NOMO-1 treated with dmso at 0.1 percent for 144 hours (cell line): ENCODE data around the gene ZFR.

Source experiments
- DNase-seq: peaks from one replicate; lab custom pipeline; 2025; ENCODE audit not compliant: unreplicated experiment; lab: John Stamatoyannopoulos, UW

The ZFR gene

DNA sequence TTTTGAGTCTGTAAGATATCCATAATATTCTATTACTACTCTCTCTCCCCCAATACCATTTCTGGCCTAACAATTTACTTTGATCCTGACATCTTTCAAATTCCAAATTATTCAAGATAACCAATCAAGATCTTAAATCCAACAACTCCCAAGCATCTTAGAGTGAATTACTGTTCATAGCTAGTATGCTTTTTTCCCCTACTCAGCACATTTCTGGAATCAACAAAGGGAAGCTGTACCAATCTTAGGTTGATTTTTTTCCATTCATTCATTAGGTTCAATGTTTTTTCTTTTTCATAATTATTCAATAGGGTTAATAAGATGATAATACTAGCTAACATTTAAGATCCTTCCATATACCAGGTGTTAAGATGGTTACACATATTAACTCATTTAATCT is 81.5 kb downstream of the ZFR start:
- DNase-seq, result no peak

DNA sequence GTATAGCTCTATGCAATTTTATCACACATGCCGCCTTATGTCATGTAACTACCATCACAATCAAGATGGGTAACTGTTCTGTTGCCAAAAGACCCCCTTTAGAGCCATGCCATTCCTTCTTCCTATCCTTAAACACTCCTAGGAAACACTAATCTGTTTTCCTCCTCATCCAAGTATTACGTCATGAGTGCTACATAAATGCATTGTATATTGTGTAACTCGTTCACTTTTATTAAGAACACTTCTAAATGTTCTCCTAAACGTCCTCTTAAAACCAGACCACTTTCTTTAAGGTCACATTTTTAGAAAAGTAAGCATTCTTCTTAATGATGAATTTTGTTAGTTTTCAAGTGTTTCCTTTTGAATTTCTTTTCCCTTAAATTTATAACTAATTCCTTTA is 82.0 kb downstream of the ZFR start:
- no peak for DNase-seq

DNA sequence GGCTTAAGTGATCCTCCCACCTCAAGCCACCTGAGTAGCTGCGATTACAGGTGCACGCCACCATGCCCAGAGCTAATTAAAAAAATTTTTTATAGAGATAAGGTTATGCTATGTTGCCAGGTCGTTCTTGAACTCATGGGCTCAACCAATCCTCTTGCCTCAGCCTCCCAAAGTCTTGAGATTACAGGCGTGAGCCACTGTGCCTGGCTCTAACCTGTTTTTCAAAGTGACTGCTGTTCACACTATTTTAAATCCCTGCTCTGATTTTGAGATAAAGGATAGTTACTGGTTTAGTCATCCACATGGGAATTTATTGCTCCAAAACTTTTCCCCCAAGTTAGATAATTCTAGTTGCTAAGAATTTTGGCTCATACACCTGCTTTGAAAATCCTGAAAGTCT is 83.6 kb downstream of the ZFR start:
- DNase-seq, result no peak

DNA sequence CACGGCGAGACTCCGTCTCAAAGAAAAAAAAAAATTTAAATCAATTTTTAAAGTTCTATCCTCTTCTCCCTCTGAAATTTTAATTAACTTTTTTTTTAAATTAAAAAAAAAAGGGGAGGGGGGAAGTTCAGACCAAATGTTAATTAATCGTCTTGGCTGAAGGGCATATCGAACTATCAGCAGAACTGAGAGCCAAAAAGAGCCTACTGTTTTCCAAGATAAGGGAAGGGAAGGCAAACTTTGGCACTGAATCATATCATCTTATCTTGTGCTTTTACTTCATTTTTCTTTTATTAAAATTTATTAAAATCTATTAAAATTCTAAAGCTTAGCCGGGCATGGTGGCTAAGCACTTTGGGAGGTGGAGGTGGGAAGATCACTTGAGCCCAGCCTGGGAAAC is 85.9 kb downstream of the ZFR start:
- DNase-seq, result no peak

DNA sequence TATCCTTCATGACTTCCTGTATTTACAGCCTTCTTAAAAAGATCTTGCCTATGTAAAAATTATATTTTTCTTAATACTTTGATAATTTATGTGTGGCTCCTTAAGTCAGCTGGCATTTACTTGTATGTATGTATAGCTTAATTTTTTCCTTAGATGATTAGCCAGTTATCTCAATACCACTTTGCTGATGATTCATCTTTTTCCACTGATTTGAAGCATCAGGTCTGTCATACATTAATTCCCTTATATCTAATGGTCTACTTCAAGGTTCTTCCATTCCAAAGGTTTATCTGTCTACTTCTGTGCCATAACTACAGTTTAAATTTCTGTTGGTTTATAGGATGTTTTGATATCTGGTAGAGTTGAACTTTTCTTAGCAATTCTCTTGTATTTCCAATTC is 86.9 kb downstream of the ZFR start:
- no peak for DNase-seq

DNA sequence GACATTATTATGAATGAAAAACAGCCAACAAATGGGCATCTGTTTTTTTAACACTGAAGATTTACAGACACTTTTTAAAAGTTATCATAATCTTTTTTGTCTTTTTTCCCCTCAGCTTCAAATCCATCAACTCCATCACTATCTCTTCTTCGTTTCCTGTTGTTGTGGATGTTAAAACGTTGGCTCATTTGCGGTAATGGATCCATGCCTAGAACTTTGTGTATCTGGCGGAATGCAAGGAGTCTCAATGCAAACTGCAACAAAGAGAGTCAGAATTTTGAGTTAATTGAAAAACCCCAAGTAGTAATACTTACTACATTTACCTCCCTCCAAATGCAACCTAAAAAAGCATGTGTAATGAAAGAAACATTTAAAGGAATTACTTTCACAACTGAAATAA is 88.9 kb downstream of the ZFR start:
- DNase-seq, result no peak

DNA sequence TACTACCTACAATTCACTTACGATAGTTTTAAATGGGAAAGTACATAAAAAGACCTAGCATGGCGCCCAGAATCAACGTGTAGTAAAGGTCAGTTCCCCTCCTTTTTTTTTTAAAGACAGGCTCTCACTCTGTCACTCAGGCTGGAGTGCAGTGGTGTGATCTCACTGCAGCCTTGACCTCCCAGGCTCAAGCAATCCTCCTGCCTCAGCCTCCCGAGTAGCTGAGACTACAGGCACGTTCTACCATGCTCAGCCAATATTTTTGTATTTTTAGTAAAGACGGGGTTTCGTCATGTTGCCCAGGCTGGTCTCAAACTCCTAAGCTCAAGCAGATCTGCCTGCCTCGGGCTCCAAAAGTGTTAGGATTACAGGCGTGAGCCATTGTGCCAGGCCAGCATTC is 91.1 kb downstream of the ZFR start:
- DNase-seq, result no peak

DNA sequence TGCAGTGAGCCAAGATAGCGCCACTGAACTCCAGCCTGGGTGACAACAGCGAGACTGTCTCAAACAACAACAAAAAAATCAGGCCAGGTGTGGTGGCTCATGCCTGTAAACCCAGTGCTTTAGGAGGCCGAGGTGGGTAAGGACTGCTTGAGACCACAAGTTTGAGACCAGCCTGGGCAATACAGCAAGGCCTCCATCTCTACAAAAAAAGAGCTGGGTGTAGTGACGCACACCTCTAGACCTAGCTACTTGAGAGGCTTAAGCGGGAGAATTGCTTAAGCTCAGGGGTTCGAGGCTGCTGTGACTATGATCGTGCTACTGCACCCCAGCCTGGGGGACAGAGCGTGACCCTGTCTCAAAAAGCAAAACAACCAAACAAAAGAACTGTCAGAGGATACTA is 91.9 kb downstream of the ZFR start:
- DNase-seq, result no peak

DNA sequence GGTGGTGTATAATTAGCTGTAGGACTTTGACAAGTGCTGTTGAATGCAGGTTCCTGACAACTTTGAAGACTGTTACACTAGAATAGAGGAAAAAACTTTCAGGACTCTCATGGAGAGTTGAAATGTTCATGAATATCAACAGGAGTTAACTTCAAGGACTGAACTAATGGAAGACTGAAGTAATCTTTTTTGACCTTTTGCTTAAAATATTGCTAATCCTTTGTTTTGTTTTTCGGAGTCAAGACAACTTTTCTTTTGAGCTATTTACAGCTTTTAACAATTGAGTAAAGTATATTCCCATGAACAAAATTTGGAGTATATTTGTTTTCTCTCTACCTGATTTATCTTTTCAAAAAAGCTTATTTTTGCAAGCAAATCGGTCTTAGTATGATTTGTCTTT is 97.7 kb downstream of the ZFR start:
- DNase-seq, result no peak

DNA sequence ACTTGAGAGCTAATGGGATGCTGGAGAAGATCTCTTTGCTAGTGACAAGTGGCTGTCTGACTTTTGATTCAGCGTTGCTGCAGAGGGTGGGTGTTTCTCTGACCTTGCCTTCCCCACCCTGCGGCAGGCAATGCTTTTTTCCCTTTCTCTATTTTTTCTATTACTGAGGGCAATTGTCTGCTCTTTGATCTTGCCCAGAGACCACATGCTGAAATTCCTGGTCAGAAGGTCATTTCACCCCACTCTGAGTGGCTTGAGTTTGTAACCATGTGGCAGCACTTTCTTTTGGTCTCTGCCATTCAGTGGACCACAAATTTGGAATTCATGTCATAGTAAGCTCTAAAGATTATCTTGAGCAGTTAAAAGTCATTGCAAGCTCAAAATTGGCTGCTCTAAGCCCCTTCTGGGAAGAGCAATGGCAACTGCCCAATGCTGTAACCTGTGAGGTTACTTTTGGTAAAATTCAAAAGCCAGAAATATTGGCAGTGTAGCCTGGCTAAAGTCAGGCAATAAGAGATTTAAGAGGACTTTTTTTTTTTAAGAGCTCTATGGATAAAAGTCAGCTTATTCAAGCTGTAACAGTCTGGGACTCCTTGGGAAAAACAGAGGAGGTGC is 101.4 kb downstream of the ZFR start:
- DNase-seq, result no peak

DNA sequence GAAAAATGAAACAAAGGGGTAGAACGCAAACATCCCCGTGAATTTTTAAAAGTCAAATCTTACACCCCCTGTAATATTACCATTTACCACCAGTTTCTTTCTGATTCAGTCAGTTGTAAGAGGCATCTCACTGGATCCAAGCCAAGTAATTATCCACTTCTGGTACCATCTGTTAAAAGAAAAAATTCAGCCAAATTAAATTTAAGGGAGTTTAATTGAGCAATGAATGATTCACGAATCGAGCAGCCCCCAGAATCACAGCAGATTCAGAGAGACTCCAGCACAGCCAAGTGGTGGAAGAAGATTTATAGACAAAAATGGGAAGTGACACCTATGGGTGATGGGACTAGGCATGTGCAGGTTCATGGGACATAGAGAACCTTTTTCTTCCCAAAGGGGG is 101.9 kb downstream of the ZFR start:
- no peak for DNase-seq

DNA sequence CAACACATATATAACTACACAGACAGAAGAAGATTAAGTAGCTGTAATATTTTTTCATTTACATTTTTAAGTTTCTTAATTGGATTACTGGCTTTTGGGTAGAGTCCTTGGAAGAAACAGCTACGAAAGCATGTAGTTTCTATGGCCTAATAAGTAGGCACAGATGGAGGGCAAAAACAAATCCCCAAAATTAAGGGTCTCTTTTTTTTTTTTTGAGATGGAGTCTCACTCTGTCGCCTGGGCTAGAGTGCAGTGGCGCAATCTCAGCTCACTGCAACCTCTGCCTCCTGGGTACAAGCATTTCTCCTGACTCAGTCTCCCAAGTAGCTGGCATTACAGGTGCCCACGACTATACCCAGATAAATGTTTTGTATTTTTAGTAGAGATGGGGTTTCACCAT is 104.7 kb downstream of the ZFR start:
- no peak for DNase-seq

DNA sequence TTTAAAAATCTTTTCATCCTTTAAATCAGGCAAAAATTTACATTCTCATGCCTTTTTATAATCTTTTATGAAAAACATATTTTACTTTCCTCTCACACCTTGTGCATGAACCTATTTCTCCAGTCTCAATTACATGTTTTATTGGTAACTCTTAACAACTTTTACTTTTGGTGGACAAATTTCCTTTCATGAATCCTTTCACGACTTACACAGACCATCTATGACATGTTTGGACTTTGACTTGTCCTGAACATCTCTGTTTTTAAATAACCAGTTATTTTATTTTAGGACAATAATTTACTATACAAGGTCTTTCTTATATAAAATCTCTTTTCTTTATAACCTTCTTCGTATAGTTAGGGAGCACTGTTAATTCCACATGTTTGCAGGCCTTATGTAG is 105.3 kb downstream of the ZFR start:
- DNase-seq, result no peak

DNA sequence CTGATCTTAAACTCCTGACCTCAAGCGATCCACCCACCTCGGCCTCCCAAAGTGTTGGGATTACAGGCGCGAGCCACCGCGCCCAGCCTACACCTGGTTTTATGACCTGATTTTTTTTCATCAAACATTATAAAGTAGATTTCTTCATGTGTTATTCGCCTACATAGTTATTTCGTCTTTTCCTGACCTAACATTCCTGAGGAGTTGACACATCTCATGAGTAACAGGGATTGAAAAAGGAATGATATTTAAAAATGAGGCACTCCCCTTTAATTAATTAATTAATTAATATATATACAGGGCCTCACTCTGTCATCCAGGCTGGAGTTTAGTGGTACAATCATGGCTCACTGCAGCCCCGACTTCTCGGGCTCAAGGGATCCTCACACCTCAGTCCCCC is 111.6 kb downstream of the ZFR start:
- no peak for DNase-seq

DNA sequence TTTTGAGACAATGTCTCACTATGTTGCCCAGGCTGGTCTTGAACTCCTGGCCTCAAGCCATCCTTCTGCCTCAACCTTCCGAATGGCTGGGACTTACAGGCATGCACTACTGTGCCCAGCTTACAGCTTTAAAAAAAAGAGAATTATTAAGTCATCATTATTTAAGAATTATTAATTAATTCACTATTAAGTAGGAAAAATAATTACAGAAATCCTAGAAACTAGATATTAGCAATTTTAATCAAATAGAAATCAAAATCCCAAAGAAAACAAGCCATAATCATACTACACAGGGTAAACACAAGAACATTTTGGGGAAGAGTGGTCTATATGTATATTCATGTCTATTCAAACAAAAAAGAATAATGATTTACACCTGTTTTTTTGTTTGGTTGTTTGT is 112.2 kb downstream of the ZFR start:
- no peak for DNase-seq

DNA sequence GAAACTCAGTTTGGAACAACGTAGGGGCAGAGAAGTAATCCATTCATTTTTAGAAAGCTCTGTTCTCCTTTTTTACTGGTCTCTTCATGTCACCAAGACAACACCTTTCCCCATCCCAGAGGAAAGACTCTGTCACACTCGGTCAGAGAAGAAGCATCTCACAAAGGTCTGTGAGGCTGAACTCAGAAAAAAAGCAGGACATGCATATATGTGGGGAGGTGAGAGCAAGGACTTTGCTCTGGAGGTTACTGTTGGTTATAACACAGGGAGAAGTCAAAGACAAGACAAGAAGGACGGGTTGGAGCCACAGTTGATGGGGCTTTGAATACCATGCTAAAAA is 112.6 kb downstream of the ZFR start:
- no peak for DNase-seq

DNA sequence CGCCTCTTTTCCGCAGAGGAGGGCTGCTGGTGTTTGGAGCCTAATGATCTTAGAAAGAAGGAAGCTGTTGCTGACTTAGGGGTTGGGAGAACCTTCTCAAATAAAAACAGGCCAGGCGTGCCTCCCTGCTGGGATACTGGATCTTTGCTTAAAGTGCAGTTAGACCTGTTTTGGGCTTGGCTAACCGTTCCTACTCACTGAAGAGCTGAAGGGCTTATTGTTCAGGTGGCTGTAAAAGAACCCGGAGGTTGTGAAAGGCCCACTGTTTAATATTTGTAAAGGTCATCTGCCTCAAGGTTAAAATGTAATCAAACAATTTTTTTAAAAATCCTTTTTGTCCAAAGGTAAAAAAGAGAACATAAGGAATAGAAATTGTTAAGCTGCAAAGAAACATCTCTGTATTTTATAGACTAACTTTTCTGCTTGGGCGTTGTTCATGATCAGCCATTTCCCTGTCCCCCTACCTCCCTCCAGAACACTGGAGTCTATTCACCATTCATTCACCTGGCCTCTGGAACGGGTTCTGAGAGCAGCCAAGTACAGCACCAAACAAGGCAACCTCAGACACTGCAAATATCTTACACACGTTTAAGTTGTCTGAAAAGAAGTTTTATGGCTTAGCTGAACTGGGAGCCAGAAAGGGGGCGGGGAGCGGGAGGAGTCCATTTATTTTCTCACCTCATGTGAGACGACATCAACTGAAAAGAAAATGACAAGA is 113.2 kb downstream of the ZFR start:
- DNase-seq, result no peak

DNA sequence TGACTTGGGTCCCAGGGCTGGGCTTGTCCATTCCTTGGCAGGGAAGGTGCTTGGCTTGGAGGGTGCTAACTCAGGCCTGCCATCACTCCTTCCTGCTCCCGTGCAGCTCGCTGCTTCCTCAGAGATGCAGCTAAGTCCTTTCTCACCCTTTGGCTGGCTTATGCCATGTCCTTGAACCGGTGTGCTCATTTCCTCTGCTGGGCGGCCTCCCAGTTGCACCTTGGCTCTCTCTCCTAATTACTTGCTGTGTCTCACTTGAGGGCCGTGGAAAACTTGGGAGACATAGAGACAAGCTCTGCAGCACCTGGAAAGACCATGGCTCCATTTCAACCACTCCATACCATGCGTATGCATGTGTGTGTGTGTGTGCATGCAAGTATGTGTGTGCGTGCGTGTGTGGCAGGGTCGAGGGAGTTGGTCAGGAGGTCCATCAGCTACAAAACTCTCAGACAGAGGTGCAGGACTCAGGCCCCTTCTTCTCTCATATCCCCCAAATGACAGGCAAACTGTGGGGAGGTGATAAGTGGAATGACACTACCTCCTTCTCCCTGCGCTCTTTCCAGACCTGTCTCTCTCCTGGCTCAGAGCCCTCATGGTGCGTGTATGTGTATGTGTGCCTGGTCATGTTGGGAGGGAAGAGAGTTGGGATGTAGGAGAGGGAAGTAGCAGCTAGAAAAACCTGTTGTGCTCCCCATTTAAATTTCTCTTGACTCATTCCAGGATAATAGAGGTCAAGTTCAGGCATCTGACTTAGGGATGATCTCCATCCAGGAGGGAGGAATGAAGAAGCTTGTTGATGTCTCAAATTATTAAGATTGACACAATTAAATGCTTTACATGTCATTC is 114.2 kb downstream of the ZFR start:
- no peak for DNase-seq

DNA sequence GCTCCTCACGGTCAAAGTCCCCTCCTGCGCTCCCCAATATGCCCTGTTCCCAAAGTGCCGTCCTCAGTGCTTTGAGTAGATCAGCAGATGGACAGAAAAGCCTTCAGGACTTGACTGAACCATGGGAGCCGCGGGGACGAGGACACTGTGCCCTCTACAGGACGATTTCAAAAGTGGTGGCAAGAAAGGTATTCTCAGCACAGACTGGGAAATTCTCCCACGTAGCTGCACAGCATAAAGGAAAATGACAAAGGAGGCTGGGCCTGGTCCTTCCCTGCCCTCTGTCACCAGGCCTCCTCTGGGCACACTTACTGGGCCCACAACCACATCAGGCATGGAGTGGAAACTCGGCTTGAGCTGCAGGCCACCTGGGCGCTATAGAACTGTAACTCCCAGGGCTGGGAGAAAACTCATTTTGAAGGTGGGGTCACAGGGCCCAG is 115.1 kb downstream of the ZFR start:
- peak; percentile 80 for DNase-seq

DNA sequence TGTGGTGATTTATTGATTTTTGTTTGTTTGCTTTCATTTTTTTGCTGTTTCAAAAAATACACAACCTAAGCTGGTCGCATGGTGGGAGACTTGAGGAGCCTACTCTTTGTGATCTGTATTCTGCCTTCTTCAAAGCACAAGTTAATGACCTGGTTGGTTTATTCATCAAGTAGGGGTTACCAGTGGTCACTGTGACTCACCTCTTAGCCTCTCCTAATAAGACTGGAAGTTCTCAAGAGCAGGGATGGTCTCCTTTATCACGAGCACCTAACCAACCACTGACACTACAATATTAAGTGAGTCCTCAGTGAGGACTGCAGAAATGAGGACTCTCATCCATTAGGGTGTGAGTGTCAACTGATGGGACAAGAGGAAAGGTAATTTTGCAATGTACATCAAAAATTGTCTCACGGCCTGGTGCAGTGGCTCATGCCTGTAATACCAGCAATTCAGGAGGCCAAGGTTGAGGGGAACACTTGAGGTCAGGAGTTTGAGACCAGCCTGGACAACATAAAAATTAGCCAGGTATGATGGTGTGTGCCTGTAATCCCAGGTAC is 118.2 kb downstream of the ZFR start:
- no peak for DNase-seq

DNA sequence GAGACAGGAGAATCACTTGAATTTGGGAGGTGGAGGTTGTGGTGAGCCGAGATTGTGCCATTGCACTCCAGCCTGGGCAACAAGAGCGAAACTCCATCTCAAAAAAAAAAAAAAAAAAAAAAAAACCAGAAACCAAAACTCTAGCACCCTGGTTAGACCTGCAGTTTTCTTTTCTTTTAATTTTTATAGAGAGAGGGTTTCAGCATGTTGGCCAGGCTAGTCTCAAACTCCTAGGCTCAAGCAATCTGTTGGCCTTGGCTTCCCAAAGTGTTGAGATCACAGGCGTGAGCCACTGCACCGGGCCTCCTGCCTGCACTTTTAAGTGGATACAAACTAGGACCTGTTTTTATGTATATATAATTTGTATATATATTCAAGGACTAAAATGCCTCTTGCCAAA is 118.9 kb downstream of the ZFR start:
- DNase-seq, result no peak

DNA sequence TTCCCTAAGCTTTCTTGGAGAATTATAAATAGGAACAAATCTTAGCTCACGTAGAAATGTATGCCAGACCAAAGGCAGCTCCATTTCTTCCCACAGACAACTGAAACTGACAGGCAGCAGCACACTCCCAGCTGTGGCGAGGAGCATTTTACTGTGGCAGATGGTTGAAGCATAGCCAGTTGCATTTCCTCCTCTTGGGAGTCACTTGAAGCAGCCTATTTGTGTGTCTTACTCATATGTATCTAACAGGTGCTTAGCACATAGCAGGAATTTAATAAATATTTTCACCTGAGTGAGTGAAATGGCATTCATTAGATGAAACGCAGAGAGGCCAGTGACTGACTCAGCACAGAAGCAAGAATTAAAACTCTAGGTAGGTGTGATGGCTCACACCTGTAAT is 119.5 kb downstream of the ZFR start:
- no peak for DNase-seq
